ENCODE results near the gene RNF32.
"Not testable (repeated sequence)": the region's sequence is repeated elsewhere in the genome, so short reads cannot be mapped to it uniquely, and the experiment has no call there.

Gene RNF32

GRCh38 chr7:156676263-156676662, 35.7 kb downstream of the RNF32 start:
- DNase-seq, result no peak

- DNase-seq, result no peak
These were observed 36.9 kb downstream of the RNF32 start for GRCh38 chr7:156677374-156678054.

GRCh38 chr7:156680281-156680680, 39.7 kb downstream of the RNF32 start:
- no peak for DNase-seq

GRCh38 chr7:156682928-156683327, 42.4 kb downstream of the RNF32 start:
- no peak for DNase-seq

GRCh38 chr7:156684251-156684650, 43.7 kb downstream of the RNF32 start:
- DNase-seq, result no peak

GRCh38 chr7:156684661-156685060, 44.1 kb downstream of the RNF32 start:
- DNase-seq, result no peak

GRCh38 chr7:156691764-156692163, 51.2 kb downstream of the RNF32 start:
- no peak for DNase-seq

- no peak for DNase-seq
These were observed 52.3 kb downstream of the RNF32 start for GRCh38 chr7:156692849-156693248.

GRCh38 chr7:156693627-156694026, 53.1 kb downstream of the RNF32 start:
- DNase-seq, result no peak

GRCh38 chr7:156697283-156697682, 56.7 kb downstream of the RNF32 start:
- DNase-seq, result not testable (repeated sequence)

- DNase-seq, result not testable (repeated sequence)
These were observed 57.9 kb downstream of the RNF32 start for GRCh38 chr7:156698512-156698911.

GRCh38 chr7:156701787-156702186, 61.2 kb downstream of the RNF32 start:
- not testable (repeated sequence) for DNase-seq

GRCh38 chr7:156702399-156702798, 61.8 kb downstream of the RNF32 start:
- no peak for DNase-seq

GRCh38 chr7:156703209-156703608, 62.6 kb downstream of the RNF32 start:
- no peak for DNase-seq

- no peak for DNase-seq
These were observed 63.4 kb downstream of the RNF32 start for GRCh38 chr7:156703773-156704482.

- DNase-seq, result no peak
These were observed 81.7 kb downstream of the RNF32 start for GRCh38 chr7:156722043-156722826.

GRCh38 chr7:156725073-156725472, 84.5 kb downstream of the RNF32 start:
- no peak for DNase-seq

GRCh38 chr7:156725936-156726335, 85.4 kb downstream of the RNF32 start:
- peak in 1 of 2 donors; percentile 26 for DNase-seq
